ENCODE measurements around the gene GPR82. TPM values are rescaled to one million over a fixed set of nuclear protein-coding genes. Genes with fewer than 3 reads are reported as not detected.
A peak's percentile ranks its signal among the peaks of the same experiment; 100 is the strongest.
"Not testable (repeated sequence)": the region's sequence is repeated elsewhere in the genome, so short reads cannot be mapped to it uniquely, and the experiment has no call there.

Gene GPR82
- total RNA-seq, 4 donors from 2014 or later: 0.41 to 0.79 TPM; not detected in 2

- WGBS, 2 donors (ENCODE audit: low coverage in 1 of 2): 84 to 100% methylated on average over 2 to 4 of the region's 4 CpGs
- in situ Hi-C loops (cut with MboI; ENCODE audit: low pct_ligation_motif_present in 1 of 4, low pct_unique_long_range_greater_than_20kb in 1 of 4, low sequenced_read_pairs in 3 of 4): no loop called here
- Histone ChIP-seq H3K27me3 (no peaks in the 10 kb centered on the region), H3K9me3 (no peaks in the 10 kb centered on the region), H3K4me1 (no peaks in the 10 kb centered on the region), H3K27ac (no peak overlapping the region), H3K4me3 (no peak overlapping the region), H3K36me3 (no peaks in the 10 kb centered on the region)
- intact Hi-C loops (cut with DNase I; ENCODE audit: low total_unique reads): no loop called here
- TF ChIP-seq POLR2A (IDR thresholded peaks at IDR 0.05) (no peak), CTCF (IDR thresholded peaks at IDR 0.05) (no peak), POLR2AphosphoS5 (IDR thresholded peaks at IDR 0.05) (no peak), EP300 (IDR thresholded peaks at IDR 0.05; ENCODE audit: low read depth) (no peak)
- DNase-seq: no peak
Observed at GRCh38 chrX:41718481-41719235, 5.3 kb upstream of the GPR82 start.

GRCh38 chrX:41719610-41720009 is 4.4 kb upstream of the GPR82 start:
- H3K27ac ChIP-seq; intact Hi-C loops (cut with DNase I; ENCODE audit: low total_unique reads); in situ Hi-C loops (cut with MboI; ENCODE audit: low pct_ligation_motif_present in 1 of 4, low pct_unique_long_range_greater_than_20kb in 1 of 4, low sequenced_read_pairs in 3 of 4): not testable (repeated sequence)

GRCh38 chrX:41720125-41720779 is 3.7 kb upstream of the GPR82 start:
- DNase-seq: peak; percentile 22
- Histone ChIP-seq H3K4me1 (no peaks in the 10 kb centered on the region), H3K9me3 (no peaks in the 10 kb centered on the region), H3K27me3 (no peaks in the 10 kb centered on the region), H3K27ac (no peak overlapping the region), H3K4me3 (no peak overlapping the region), H3K36me3 (no peaks in the 10 kb centered on the region)
- intact Hi-C loops (cut with DNase I; ENCODE audit: low total_unique reads) (no loop called here), in situ Hi-C loops (cut with MboI; ENCODE audit: low pct_ligation_motif_present in 1 of 4, low pct_unique_long_range_greater_than_20kb in 1 of 4, low sequenced_read_pairs in 3 of 4) (no loop called here)
- TF ChIP-seq POLR2A (IDR thresholded peaks at IDR 0.05): no peak
- TF ChIP-seq EP300 (IDR thresholded peaks at IDR 0.05; ENCODE audit: low read depth): no peak
- TF ChIP-seq CTCF (IDR thresholded peaks at IDR 0.05): no peak
- TF ChIP-seq POLR2AphosphoS5 (IDR thresholded peaks at IDR 0.05): no peak
- 56% methylated on average over 3 of the region's 3 CpGs; no CpG with 5 or more reads in 1 of the 2 donors for WGBS, 2 donors (ENCODE audit: low coverage in 1 of 2)

More at GRCh38 chrX:41719610-41720009, 4.4 kb upstream of the GPR82 start:
- H3K9me3 ChIP-seq, H3K27me3 ChIP-seq, DNase-seq, H3K4me3 ChIP-seq, H3K36me3 ChIP-seq, H3K4me1 ChIP-seq: not testable (repeated sequence)
- WGBS, 2 donors (ENCODE audit: low coverage in 1 of 2): 89 to 100% methylated on average over 3 to 6 of the region's 6 CpGs

- H3K4me1 ChIP-seq: no peaks in the 10 kb centered on the region
- no peak overlapping the region for H3K27ac ChIP-seq
- TF ChIP-seq POLR2A (IDR thresholded peaks at IDR 0.05) (no peak), CTCF (IDR thresholded peaks at IDR 0.05) (no peak), POLR2AphosphoS5 (IDR thresholded peaks at IDR 0.05) (no peak), EP300 (IDR thresholded peaks at IDR 0.05; ENCODE audit: low read depth) (no peak)
- in situ Hi-C loops (cut with MboI; ENCODE audit: low pct_ligation_motif_present in 1 of 4, low pct_unique_long_range_greater_than_20kb in 1 of 4, low sequenced_read_pairs in 3 of 4): no loop called here
- DNase-seq: no peak
- no peaks in the 10 kb centered on the region for H3K36me3 ChIP-seq
- no peaks in the 10 kb centered on the region for H3K9me3 ChIP-seq
- WGBS, 2 donors (ENCODE audit: low coverage in 1 of 2): 69 to 80% methylated on average over 1 of the region's 1 CpG
- intact Hi-C loops (cut with DNase I; ENCODE audit: low total_unique reads): no loop called here
- H3K27me3 ChIP-seq: no peaks in the 10 kb centered on the region
- no peak overlapping the region for H3K4me3 ChIP-seq
Observed at GRCh38 chrX:41721590-41721989, 2.4 kb upstream of the GPR82 start.
